ENCODE measurements around the gene TMEM128.
"Not testable (repeated sequence)": the region's sequence is repeated elsewhere in the genome, so short reads cannot be mapped to it uniquely, and the experiment has no call there.

Gene TMEM128

DNA sequence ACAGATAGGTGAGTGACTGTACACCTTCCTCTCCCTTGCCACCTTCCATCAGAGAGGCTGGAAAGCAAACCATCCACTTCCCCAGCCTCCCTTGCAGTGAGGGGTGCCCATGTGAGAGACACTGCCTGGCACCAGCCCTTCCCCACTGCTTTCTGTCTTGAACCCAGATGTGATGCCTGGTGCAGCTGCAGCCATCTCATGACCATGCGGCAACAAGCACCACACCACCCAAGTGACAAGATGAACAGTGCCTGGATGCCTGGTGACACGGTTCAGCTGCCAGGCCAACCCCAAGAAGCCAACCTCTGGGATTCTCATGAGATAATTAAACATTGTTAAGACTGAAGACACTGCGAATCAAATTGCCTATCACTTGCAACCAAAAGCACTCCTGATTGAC is 52.7 kb downstream of the TMEM128 start:
- no peak for DNase-seq

- DNase-seq = not testable (repeated sequence)
These were observed 59.5 kb downstream of the TMEM128 start for GRCh38 chr4:4188557-4188956.
